Measurements from ENCODE around the gene FAM177B.
"Not testable (repeated sequence)": the region's sequence is repeated elsewhere in the genome, so short reads cannot be mapped to it uniquely, and the experiment has no call there.

FAM177B gene

DNA sequence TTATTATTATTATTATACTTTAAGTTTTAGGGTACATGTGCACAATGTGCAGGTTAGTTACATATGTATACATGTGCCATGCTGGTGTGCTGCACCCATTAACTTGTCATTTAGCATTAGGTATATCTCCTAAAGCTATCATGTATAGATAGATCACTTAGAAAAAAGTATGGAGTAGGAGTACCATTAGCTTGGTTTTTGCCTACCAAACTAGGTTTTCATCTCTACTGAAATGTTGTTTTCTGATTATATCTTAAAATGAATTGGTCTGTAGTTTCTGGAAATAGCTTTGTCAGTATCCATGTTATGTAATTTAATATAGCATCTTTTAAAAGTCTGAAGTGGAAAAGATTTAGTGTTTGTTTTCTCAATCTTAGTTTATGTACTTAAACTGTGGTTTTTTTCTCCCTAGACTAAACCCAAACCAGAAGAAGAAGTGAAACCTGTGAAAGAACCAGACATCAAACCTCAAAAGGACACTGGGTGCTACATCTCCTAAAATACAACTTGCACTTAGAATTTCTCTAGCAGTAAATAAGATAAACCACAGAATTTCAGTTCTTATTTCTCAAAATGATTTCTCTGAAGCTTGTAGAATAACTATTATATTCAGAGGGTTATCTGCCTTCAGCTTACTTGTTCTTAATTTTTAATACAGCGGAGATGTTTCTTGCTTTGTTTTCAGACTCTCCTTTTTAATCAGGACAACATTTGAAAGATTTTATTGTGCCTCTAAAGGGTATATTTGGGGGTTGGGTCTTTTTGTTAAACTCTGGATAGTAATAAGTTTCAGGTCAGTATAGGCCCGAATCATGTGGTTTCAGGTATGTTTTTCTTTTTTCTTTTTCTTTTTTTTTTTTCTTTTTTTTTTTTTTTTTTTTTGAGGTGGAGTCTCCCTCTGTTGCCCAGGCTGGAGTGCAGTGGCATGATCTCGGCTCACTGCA is 4.5 kb upstream of the FAM177B start:
- Histone ChIP-seq H3K9me3 (ENCODE audit: severe bottlenecking) (no peaks in the 10 kb centered on the region), H3K36me3 (no peaks in the 10 kb centered on the region), H3K4me3 (ENCODE audit: low read depth, low read length) (no peak overlapping the region)

DNA sequence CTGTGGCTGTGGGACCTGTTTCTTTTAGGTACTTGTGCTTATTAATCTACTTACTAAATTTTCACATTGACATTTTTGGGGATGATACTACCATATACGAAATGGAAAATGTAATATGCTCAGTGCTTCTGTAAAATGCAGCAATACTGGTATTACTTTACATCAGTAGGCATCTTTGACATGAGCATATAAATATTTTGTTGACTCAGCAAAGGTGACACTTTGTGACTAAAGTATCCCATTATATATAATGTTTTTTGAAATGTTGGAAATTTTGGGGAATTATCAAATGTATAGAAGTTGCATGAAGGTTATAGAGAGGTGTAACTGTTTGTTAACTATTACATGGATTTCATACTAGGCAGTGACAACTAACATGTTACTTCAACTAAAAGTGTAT is 2.3 kb upstream of the FAM177B start:
- Histone ChIP-seq H3K27me3 (ENCODE audit: insufficient read depth, low read depth, severe bottlenecking) (no peaks in the 10 kb centered on the region), H3K4me3 (ENCODE audit: low read depth, low read length) (no peak overlapping the region), H3K36me3 (no peaks in the 10 kb centered on the region), H3K9me3 (ENCODE audit: severe bottlenecking) (no peaks in the 10 kb centered on the region), H3K27ac (no peak overlapping the region)
- DNase-seq: no peak
- TF ChIP-seq, protein P1, sequence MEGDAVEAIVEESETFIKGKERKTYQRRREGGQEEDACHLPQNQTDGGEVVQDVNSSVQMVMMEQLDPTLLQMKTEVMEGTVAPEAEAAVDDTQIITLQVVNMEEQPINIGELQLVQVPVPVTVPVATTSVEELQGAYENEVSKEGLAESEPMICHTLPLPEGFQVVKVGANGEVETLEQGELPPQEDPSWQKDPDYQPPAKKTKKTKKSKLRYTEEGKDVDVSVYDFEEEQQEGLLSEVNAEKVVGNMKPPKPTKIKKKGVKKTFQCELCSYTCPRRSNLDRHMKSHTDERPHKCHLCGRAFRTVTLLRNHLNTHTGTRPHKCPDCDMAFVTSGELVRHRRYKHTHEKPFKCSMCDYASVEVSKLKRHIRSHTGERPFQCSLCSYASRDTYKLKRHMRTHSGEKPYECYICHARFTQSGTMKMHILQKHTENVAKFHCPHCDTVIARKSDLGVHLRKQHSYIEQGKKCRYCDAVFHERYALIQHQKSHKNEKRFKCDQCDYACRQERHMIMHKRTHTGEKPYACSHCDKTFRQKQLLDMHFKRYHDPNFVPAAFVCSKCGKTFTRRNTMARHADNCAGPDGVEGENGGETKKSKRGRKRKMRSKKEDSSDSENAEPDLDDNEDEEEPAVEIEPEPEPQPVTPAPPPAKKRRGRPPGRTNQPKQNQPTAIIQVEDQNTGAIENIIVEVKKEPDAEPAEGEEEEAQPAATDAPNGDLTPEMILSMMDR (IDR thresholded peaks at IDR 0.05; ENCODE audit: low read depth, low read length): no peak

More for the DNA sequence above, 4.5 kb upstream of the FAM177B start:
- no peak for DNase-seq
- Histone ChIP-seq H3K27ac (no peak overlapping the region), H3K27me3 (ENCODE audit: insufficient read depth, low read depth, severe bottlenecking) (no peaks in the 10 kb centered on the region)
- TF ChIP-seq, protein P1 (IDR thresholded peaks at IDR 0.05; ENCODE audit: low read depth, low read length): no peak

DNA sequence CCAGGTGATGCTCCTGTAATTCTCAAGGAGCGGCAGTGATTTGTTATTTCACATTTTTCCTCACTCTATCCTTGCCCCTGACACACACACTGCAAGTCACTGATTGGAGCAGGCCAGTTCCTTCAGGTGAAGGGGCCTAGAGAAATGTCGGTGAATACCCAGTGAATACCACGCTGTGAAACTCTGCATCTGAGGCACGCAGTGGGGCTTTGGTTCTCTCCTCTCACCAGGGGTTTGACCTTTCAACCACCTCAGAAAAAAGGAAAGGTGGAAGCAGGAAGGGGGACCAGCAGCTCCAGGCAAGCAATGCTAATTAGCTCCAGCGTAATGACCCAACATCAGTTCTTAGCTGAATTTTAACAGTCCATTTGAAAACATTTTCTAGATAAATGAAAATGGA is 532 bp upstream of the FAM177B start:
- Histone ChIP-seq H3K9me3 (ENCODE audit: severe bottlenecking) (no peaks in the 10 kb centered on the region), H3K27ac (no peak overlapping the region), H3K27me3 (ENCODE audit: insufficient read depth, low read depth, severe bottlenecking) (no peaks in the 10 kb centered on the region), H3K36me3 (no peaks in the 10 kb centered on the region), H3K4me3 (ENCODE audit: low read depth, low read length) (no peak overlapping the region)
- DNase-seq: no peak
- TF ChIP-seq, protein P1 (IDR thresholded peaks at IDR 0.05; ENCODE audit: low read depth, low read length): no peak

DNA sequence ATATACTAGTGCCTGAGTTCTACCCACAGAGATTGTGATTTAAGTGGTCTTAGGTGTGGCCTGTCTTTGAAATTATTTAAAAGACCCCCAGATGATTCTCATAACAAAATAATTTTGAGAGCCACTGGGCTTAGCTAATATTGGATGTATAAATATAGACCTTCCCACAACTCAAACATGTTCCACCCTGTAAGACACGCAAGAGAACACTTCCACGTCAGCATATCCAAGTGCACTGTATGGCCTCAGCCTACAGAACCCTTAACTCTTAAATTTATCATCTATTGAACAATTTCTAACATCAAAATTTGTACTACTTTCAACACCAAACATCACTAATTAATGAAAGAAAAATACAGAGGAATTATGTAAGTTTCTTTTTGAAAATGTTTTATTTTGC is 2.5 kb downstream of the FAM177B start:
- TF ChIP-seq, protein P1 (IDR thresholded peaks at IDR 0.05; ENCODE audit: low read depth, low read length): no peak
- DNase-seq: no peak
- Histone ChIP-seq H3K36me3 (no peaks in the 10 kb centered on the region), H3K9me3 (ENCODE audit: severe bottlenecking) (no peaks in the 10 kb centered on the region), H3K4me3 (ENCODE audit: low read depth, low read length) (no peak overlapping the region), H3K27me3 (ENCODE audit: insufficient read depth, low read depth, severe bottlenecking) (no peaks in the 10 kb centered on the region), H3K27ac (no peak overlapping the region)

DNA sequence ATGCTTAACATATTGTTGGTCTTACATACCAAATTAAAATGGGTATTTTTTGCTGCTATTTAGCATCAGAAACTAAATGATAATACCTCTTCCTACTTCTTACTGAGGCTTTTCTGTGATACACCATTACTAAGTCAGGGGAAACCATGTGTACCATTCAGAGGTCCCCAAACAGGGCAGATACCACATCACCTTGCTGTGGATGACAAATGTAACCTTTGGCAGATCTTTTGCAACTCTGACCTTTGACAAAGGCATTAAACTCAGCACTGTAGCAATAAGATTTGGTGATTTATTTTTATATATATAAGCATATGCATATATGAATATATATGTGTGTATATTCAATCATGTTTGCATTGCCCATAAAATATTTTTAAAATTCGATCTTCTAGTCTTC is 2.9 kb downstream of the FAM177B start:
- Histone ChIP-seq H3K27ac (no peak overlapping the region), H3K27me3 (ENCODE audit: insufficient read depth, low read depth, severe bottlenecking) (no peaks in the 10 kb centered on the region), H3K4me3 (ENCODE audit: low read depth, low read length) (no peak overlapping the region), H3K9me3 (ENCODE audit: severe bottlenecking) (no peaks in the 10 kb centered on the region), H3K36me3 (no peaks in the 10 kb centered on the region)
- no peak for DNase-seq
- TF ChIP-seq, protein P1 (IDR thresholded peaks at IDR 0.05; ENCODE audit: low read depth, low read length): no peak

DNA sequence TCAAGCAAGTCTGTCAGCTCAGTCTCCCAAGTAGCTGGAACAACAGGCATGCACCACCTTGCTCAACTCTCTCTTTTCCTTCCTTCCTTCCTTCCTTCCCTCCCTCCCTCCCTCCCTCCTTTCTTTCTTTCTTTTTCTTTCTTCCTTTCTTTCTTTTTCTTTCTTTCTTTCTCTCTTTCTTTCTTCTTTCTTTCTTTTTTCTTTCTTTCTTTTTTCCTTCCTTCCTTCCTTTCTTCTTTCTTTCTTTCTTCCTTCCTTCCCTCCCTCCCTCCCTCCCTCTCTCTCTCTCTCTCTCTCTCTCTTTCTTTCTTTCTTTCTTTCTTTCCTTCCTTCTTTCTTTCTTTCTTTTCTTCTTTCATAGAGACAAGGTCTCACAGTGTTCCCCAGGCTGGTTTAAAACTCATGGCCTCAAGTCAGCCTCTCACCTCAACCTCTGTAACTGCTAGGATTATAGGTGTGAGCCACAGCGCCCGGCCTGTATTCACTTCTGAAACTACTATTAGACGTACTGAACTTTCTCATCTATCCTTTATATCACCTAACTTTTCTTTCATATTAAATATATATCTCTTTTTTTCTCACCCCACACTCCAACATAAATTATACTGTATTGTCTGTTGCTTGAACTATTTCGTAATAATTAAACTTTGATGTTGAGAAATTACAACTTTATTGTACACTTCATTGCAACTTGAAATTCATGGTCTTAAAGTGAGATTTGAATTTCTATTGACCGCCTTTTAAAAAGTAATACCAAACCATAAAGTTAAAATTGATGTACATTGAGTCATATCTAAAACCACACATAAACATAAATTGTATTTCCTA is 4.8 kb downstream of the FAM177B start:
- not testable (repeated sequence) for H3K27me3 ChIP-seq (ENCODE audit: insufficient read depth, low read depth, severe bottlenecking); DNase-seq; H3K9me3 ChIP-seq (ENCODE audit: severe bottlenecking); H3K36me3 ChIP-seq; H3K4me3 ChIP-seq (ENCODE audit: low read depth, low read length); H3K27ac ChIP-seq

Measured in WERI-Rb-1 (cell line).